Measurements from ENCODE around the gene BAG2.
A peak's percentile ranks its signal among the peaks of the same experiment; 100 is the strongest.

BAG2 gene

GRCh38 chr6:57221191-57221935 is 49.2 kb downstream of the BAG2 start:
- peak; percentile 1 to 50 (median 18) for DNase-seq (ENCODE audit: low read depth in 4 of 4, low spot score in 1 of 4)

- DNase-seq (ENCODE audit: low read depth in 4 of 4, low spot score in 1 of 4) = peak; percentile 60 to 73 (median 70)
Observed at GRCh38 chr6:57221936-57222742, 50.0 kb downstream of the BAG2 start, which contains the start of gene RAB23. Gene RAB23, minus strand, starts transcription at chr6:57222307. Its CDS starts 11,927 bp downstream, at chr6:57210380.

- no peak for DNase-seq (ENCODE audit: low read depth in 4 of 4, low spot score in 1 of 4)
Observed at GRCh38 chr6:57222743-57223077, 50.6 kb downstream of the BAG2 start.

- DNase-seq (ENCODE audit: low read depth in 4 of 4, low spot score in 1 of 4) = no peak
Observed at GRCh38 chr6:57224769-57225515, 52.8 kb downstream of the BAG2 start.

- DNase-seq (ENCODE audit: low read depth in 4 of 4, low spot score in 1 of 4) = no peak
Observed at GRCh38 chr6:57226221-57226620, 54.1 kb downstream of the BAG2 start.

Data from stimulated activated CD4-positive, alpha-beta T cell treated with anti-CD3 and anti-CD28 coated beads, Interleukin-1b, Interleukin-23, amount 100 ng/mL, for 24 hours (primary cell).